ENCODE measurements around the gene GON7.

DNA sequence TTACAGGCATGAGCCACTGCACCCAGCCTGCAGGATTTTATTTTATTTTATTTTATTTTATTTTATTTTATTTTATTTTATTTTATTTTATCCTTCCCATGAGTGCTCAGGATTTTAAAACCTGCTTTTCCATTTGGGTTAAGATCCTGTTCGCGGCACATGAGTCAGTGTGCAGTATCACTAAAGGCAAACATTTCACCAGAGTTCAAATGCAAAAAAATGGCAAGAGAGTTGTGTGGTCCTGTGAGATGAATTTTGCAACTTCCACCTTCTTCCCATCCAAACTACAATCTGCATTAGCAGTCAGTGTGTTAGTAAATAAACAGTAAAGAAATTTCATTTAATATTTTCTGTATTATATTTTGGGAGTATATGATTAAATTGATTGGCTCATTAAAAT, 51.2 kb downstream of the GON7 start:
- no peak for TF ChIP-seq SUZ12 (IDR thresholded peaks at IDR 0.05; ENCODE audit: extremely low read depth, insufficient read depth, insufficient read length)
- no peak for TF ChIP-seq YY1 (IDR thresholded peaks at IDR 0.05; ENCODE audit: insufficient read depth, insufficient read length)
- TF ChIP-seq ZNF274 (IDR thresholded peaks at IDR 0.05; ENCODE audit: low read depth, low read length), result no peak
